PC-3 (cell line): ENCODE results near the gene SLC25A45.

ENCODE experiments used
- EZH2 ChIP-seq: fragments of 300-600 bp; sonication (generic); IDR thresholded peaks from one replicate; pipeline ENCODE4 v1.6.1; 2017; ENCODE audit warnings: antibody characterized with exemption, mild to moderate bottlenecking, low read length; ENCODE audit not compliant: unreplicated experiment
- TF ChIP-seq, protein P1 (sequence below): fragments of 300-600 bp; sonication (generic); conservative IDR thresholded peaks from 2 replicates; pipeline ENCODE4 v1.5.1; 2017; ENCODE audit warnings: antibody characterized with exemption, low read depth, mild to moderate bottlenecking, low read length

- TF ChIP-seq EZH2: no peak
- TF ChIP-seq, protein P1, sequence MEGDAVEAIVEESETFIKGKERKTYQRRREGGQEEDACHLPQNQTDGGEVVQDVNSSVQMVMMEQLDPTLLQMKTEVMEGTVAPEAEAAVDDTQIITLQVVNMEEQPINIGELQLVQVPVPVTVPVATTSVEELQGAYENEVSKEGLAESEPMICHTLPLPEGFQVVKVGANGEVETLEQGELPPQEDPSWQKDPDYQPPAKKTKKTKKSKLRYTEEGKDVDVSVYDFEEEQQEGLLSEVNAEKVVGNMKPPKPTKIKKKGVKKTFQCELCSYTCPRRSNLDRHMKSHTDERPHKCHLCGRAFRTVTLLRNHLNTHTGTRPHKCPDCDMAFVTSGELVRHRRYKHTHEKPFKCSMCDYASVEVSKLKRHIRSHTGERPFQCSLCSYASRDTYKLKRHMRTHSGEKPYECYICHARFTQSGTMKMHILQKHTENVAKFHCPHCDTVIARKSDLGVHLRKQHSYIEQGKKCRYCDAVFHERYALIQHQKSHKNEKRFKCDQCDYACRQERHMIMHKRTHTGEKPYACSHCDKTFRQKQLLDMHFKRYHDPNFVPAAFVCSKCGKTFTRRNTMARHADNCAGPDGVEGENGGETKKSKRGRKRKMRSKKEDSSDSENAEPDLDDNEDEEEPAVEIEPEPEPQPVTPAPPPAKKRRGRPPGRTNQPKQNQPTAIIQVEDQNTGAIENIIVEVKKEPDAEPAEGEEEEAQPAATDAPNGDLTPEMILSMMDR: no peak
Measured at GRCh38 chr11:65338676-65339075, 43.8 kb downstream of the SLC25A45 start.
